Measurements from ENCODE around the gene PIM1. TPM values are rescaled to one million over a fixed set of nuclear protein-coding genes. Genes with fewer than 3 reads are reported as not detected.

Gene PIM1
- total RNA-seq, 1 donor from 2014 or later: 15.1 TPM

- H3K4me3 Mint-ChIP-seq (ENCODE audit: unreplicated experiment): peak overlapping the region; percentile 82
Measured at GRCh38 chr6:37170273-37171200, 585 bp downstream of the PIM1 start.

GRCh38 chr6:37171201-37171969 is 1.4 kb downstream of the PIM1 start:
- H3K4me1 Mint-ChIP-seq (ENCODE audit: low read depth): peaks cover 42% of the 10 kb centered on the region
- H3K27me3 Mint-ChIP-seq (ENCODE audit: low read depth): no peaks in the 10 kb centered on the region
- H3K9me3 Mint-ChIP-seq (ENCODE audit: low read depth): no peaks in the 10 kb centered on the region
- peak overlapping the region; percentile 86 for H3K27ac Mint-ChIP-seq (ENCODE audit: unreplicated experiment)
- TF ChIP-seq, protein P1, sequence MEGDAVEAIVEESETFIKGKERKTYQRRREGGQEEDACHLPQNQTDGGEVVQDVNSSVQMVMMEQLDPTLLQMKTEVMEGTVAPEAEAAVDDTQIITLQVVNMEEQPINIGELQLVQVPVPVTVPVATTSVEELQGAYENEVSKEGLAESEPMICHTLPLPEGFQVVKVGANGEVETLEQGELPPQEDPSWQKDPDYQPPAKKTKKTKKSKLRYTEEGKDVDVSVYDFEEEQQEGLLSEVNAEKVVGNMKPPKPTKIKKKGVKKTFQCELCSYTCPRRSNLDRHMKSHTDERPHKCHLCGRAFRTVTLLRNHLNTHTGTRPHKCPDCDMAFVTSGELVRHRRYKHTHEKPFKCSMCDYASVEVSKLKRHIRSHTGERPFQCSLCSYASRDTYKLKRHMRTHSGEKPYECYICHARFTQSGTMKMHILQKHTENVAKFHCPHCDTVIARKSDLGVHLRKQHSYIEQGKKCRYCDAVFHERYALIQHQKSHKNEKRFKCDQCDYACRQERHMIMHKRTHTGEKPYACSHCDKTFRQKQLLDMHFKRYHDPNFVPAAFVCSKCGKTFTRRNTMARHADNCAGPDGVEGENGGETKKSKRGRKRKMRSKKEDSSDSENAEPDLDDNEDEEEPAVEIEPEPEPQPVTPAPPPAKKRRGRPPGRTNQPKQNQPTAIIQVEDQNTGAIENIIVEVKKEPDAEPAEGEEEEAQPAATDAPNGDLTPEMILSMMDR (IDR thresholded peaks at IDR 0.05): no peak
- H3K36me3 Mint-ChIP-seq (ENCODE audit: low read depth): peaks cover 20% of the 10 kb centered on the region
- H3K4me3 Mint-ChIP-seq (ENCODE audit: unreplicated experiment): peak overlapping the region; percentile 82
- DNase-seq (ENCODE audit: low spot score): no peak

More at GRCh38 chr6:37170273-37171200, 585 bp downstream of the PIM1 start:
- peak overlapping the region; percentile 86 for H3K27ac Mint-ChIP-seq (ENCODE audit: unreplicated experiment)
- TF ChIP-seq, protein P1 (IDR thresholded peaks at IDR 0.05): peak; percentile 65
- H3K36me3 Mint-ChIP-seq (ENCODE audit: low read depth): peaks cover 20% of the 10 kb centered on the region
- peak; percentile 93 for DNase-seq (ENCODE audit: low spot score)
- no peaks in the 10 kb centered on the region for H3K9me3 Mint-ChIP-seq (ENCODE audit: low read depth)
- H3K4me1 Mint-ChIP-seq (ENCODE audit: low read depth): peaks cover 42% of the 10 kb centered on the region
- no peaks in the 10 kb centered on the region for H3K27me3 Mint-ChIP-seq (ENCODE audit: low read depth)

DNA sequence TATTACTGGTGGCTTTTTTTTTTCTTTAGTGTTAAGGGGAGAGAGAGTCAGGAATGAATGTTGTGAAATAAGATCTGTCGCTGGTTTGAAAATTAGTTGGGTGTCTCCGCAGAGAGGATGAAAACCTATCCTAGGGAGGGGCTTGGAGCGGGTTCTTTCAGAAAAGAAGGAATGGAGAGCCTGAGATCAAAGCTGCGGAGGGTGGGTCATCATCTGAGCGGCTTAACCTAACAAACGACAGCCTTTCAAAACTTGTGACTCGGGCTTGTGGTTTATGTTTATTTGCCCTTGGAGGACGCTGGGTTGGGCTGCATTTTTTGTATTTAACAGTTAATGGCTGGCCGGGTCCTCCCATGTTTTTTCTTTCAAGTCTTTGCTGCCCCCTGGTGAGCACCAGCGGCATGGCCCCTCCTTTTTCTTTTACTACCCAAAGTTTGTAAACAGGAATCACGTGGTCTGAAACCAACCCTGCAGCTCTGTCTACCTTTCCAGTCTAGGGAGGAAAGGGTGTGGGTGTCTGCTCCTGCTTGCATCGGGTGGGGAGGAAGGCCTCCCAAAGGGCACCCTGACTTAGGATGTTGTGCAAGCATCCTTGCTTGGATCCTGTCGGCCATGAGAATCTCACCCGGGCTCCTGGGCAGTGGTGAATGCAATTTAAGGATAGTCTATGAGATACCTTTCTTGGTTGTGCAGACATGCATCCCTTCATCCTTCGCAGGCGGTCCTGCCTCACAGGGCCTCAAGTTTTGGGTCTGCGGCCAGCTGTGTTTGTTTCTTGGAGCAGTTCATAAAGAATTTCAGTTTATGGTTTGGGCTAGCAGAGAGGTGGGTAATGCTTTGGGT is 2.2 kb downstream of the PIM1 start:
- Mint-ChIP-seq H3K4me3 (ENCODE audit: unreplicated experiment) (peak overlapping the region; percentile 82), H3K9me3 (ENCODE audit: low read depth) (no peaks in the 10 kb centered on the region), H3K27ac (ENCODE audit: unreplicated experiment) (peak overlapping the region; percentile 86), H3K4me1 (ENCODE audit: low read depth) (peaks cover 42% of the 10 kb centered on the region), H3K27me3 (ENCODE audit: low read depth) (no peaks in the 10 kb centered on the region), H3K36me3 (ENCODE audit: low read depth) (peaks cover 20% of the 10 kb centered on the region)
- TF ChIP-seq, protein P1 (IDR thresholded peaks at IDR 0.05): peak; percentile 98
- DNase-seq (ENCODE audit: low spot score): no peak

GRCh38 chr6:37172912-37173492 is 3.0 kb downstream of the PIM1 start:
- TF ChIP-seq, protein P1 (IDR thresholded peaks at IDR 0.05): no peak
- Mint-ChIP-seq H3K27me3 (ENCODE audit: low read depth) (no peaks in the 10 kb centered on the region), H3K4me1 (ENCODE audit: low read depth) (peaks cover 42% of the 10 kb centered on the region), H3K36me3 (ENCODE audit: low read depth) (peaks cover 20% of the 10 kb centered on the region), H3K9me3 (ENCODE audit: low read depth) (no peaks in the 10 kb centered on the region), H3K4me3 (ENCODE audit: unreplicated experiment) (no peak overlapping the region), H3K27ac (ENCODE audit: unreplicated experiment) (no peak overlapping the region)
- no peak for DNase-seq (ENCODE audit: low spot score)

All from chondrocyte (in vitro differentiated cells).